ENCODE results near the gene IZUMO1R.
"Not testable (repeated sequence)": the region's sequence is repeated elsewhere in the genome, so short reads cannot be mapped to it uniquely, and the experiment has no call there.

The IZUMO1R gene

GRCh38 chr11:94303966-94304958 lies at the start of gene IZUMO1R:
TSS of gene IZUMO1R (plus strand) at chr11:94304580. CDS start at chr11:94305637, 1,057 bp downstream.
- DNase-seq = no peak

- DNase-seq = no peak
Measured at GRCh38 chr11:94271885-94272372, 32.5 kb upstream of the IZUMO1R start.

GRCh38 chr11:94272738-94273313 lies 31.6 kb upstream of the IZUMO1R start:
- no peak for DNase-seq

GRCh38 chr11:94275961-94276360 lies 28.4 kb upstream of the IZUMO1R start:
- DNase-seq = no peak

- no peak for DNase-seq
Measured at GRCh38 chr11:94276943-94277342, 27.4 kb upstream of the IZUMO1R start.

GRCh38 chr11:94278207-94278606 lies 26.2 kb upstream of the IZUMO1R start:
- DNase-seq = not testable (repeated sequence)

- DNase-seq = no peak
Measured at GRCh38 chr11:94279996-94280395, 24.4 kb upstream of the IZUMO1R start.

GRCh38 chr11:94281324-94281723 lies 23.1 kb upstream of the IZUMO1R start:
- DNase-seq = no peak

GRCh38 chr11:94283678-94284077 lies 20.7 kb upstream of the IZUMO1R start:
- DNase-seq = no peak

GRCh38 chr11:94295534-94295933 lies 8.8 kb upstream of the IZUMO1R start:
- DNase-seq = no peak

- no peak for DNase-seq
Measured at GRCh38 chr11:94297985-94298576, 6.3 kb upstream of the IZUMO1R start.

GRCh38 chr11:94302776-94303175 lies 1.6 kb upstream of the IZUMO1R start:
- no peak for DNase-seq

GRCh38 chr11:94305146-94305545 lies 766 bp downstream of the IZUMO1R start:
- no peak for DNase-seq

- DNase-seq = no peak
Measured at GRCh38 chr11:94307101-94307791, 2.9 kb downstream of the IZUMO1R start.

- DNase-seq = no peak
Measured at GRCh38 chr11:94308024-94308423, 3.6 kb downstream of the IZUMO1R start.

- DNase-seq = no peak
Measured at GRCh38 chr11:94309757-94310156, 5.4 kb downstream of the IZUMO1R start.

- DNase-seq = no peak
Measured at GRCh38 chr11:94310191-94310875, 6.0 kb downstream of the IZUMO1R start.

- no peak for DNase-seq
Measured at GRCh38 chr11:94312339-94312738, 8.0 kb downstream of the IZUMO1R start.

GRCh38 chr11:94314064-94314463 lies 9.7 kb downstream of the IZUMO1R start:
- no peak for DNase-seq

GRCh38 chr11:94315664-94316063 lies 11.3 kb downstream of the IZUMO1R start:
- DNase-seq = no peak

- DNase-seq = no peak
Measured at GRCh38 chr11:94322501-94322900, 18.1 kb downstream of the IZUMO1R start.

- DNase-seq = no peak
Measured at GRCh38 chr11:94325681-94326080, 21.3 kb downstream of the IZUMO1R start.

All from NCI-H1092 (cell line).